ENCODE results near the gene ERMAP. TPM values are rescaled to one million over a fixed set of nuclear protein-coding genes. Genes with fewer than 3 reads are reported as not detected.

Gene ERMAP
- total and polyA plus RNA-seq, 9 of the 15 experiments (the other 6 are each of a cell fraction or from before 2014, with no cell fraction given): 8.0 to 31.4 (median 22.5) TPM

GRCh38 chr1:42825036-42825851 is 8.3 kb downstream of the ERMAP start (continued):
- peak; percentile 89 for TF ChIP-seq HLTF (IDR thresholded peaks at IDR 0.05)
- TF ChIP-seq RNF219 (CRISPR knock-in tag; IDR thresholded peaks at IDR 0.05): peak; percentile 39; the same call in 1 of the 2 replicates
- no peak for TF ChIP-seq ZNF121 (CRISPR knock-in tag; conservative IDR thresholded peaks at IDR 0.05)
- peak; percentile 95 for TF ChIP-seq L3MBTL2 (IDR thresholded peaks at IDR 0.05)
- no peak for TF ChIP-seq POLR3G (IDR thresholded peaks at IDR 0.05; ENCODE audit: extremely low read depth, insufficient read length, insufficient replicate concordance)
- TF ChIP-seq ARID3A (IDR thresholded peaks at IDR 0.05; ENCODE audit: borderline replicate concordance, low read depth, low read length): peak; percentile 66; the same call in 1 of the 2 replicates
- TF ChIP-seq ZNF311 (CRISPR knock-in tag; IDR thresholded peaks at IDR 0.05): 0 out of 2 replicates have a peak, but pooled peaks have one; percentile 11
- TF ChIP-seq EP400 (IDR thresholded peaks at IDR 0.05): peak; percentile 88
- peak; percentile 36 for TF ChIP-seq TBP (optimal IDR thresholded peaks at IDR 0.05; ENCODE audit: low read depth, low read length)
- no peak for TF ChIP-seq STAT5B (CRISPR knock-in tag; IDR thresholded peaks at IDR 0.05)
- TF ChIP-seq HDAC1 (IDR thresholded peaks at IDR 0.05): peak; percentile 87 to 96; a peak in 3 of 4 replicates
- TF ChIP-seq ZNF609 (CRISPR knock-in tag; IDR thresholded peaks at IDR 0.05; ENCODE audit: borderline replicate concordance): no peak
- TF ChIP-seq IRF1 (CRISPR knock-in tag; IDR thresholded peaks at IDR 0.05; ENCODE audit: borderline replicate concordance): no peak
- TF ChIP-seq ZSCAN32 (CRISPR knock-in tag; IDR thresholded peaks at IDR 0.05): no peak
- TF ChIP-seq ESRRB (CRISPR knock-in tag; IDR thresholded peaks at IDR 0.05; ENCODE audit: borderline replicate concordance): no peak
- TF ChIP-seq ZNF347 (CRISPR knock-in tag; IDR thresholded peaks at IDR 0.05; ENCODE audit: low read depth): no peak
- TF ChIP-seq GABPB2 (CRISPR knock-in tag; conservative IDR thresholded peaks at IDR 0.05): no peak
- TF ChIP-seq NR2F6 (CRISPR knock-in tag; IDR thresholded peaks at IDR 0.05): no peak

Data from K562 (cell line).